Astrocyte of the cerebellum (primary cell): ENCODE data around the gene BTLA.
"Not testable (repeated sequence)": the region's sequence is repeated elsewhere in the genome, so short reads cannot be mapped to it uniquely, and the experiment has no call there.

Source experiments
- DNase-seq: peaks from one replicate; pipeline ENCODE4 v3.0.0-alpha.2; 2011; ENCODE audit warnings: low read depth
- H3K4me3 ChIP-seq: 2 replicates; pipeline ENCODE4 v1.5.1; 2011; ENCODE audit warnings: mild to moderate bottlenecking, low read depth, low read length, moderate library complexity
- CTCF ChIP-seq: IDR thresholded peaks from 2 replicates; pipeline ENCODE4 v1.5.1; 2012; ENCODE audit warnings: low read length, low read depth, moderate library complexity, mild to moderate bottlenecking; ENCODE audit errors: missing control alignments
- in situ Hi-C: cut with HindIII; loops from 2 replicates; pipeline ENCODE4 v1.10.0; 2017; ENCODE audit warnings: low sequenced_read_pairs

Gene BTLA

GRCh38 chr3:112469671-112470070 lies 29.6 kb downstream of the BTLA start:
- no peak overlapping the region for H3K4me3 ChIP-seq
- TF ChIP-seq CTCF = no peak
- DNase-seq = no peak
- in situ Hi-C loops = loop anchor here (5.0 kb wide), 1 partner anchor 77 kb away; no protein-coding TSS in a partner anchor

- in situ Hi-C loops = loop anchor here (5.0 kb wide), 1 partner anchor 75 kb away; no protein-coding TSS in a partner anchor
These were observed 31.7 kb downstream of the BTLA start for GRCh38 chr3:112467539-112467938.

GRCh38 chr3:112466020-112466419 lies 33.3 kb downstream of the BTLA start:
- in situ Hi-C loops = loop anchor here (5.0 kb wide), 1 partner anchor 74 kb away; no protein-coding TSS in a partner anchor
- no peak for DNase-seq
- H3K4me3 ChIP-seq = no peak overlapping the region
- no peak for TF ChIP-seq CTCF

More at GRCh38 chr3:112467539-112467938, 31.7 kb downstream of the BTLA start:
- H3K4me3 ChIP-seq = no peak overlapping the region
- TF ChIP-seq CTCF = no peak
- no peak for DNase-seq

- in situ Hi-C loops = no loop called here
- no peak overlapping the region for H3K4me3 ChIP-seq
- no peak for DNase-seq
- TF ChIP-seq CTCF = no peak
These were observed 35.0 kb downstream of the BTLA start for GRCh38 chr3:112464264-112464663.

GRCh38 chr3:112463250-112463649 lies 36.0 kb downstream of the BTLA start:
- no peak for TF ChIP-seq CTCF
- H3K4me3 ChIP-seq = no peak overlapping the region
- no peak for DNase-seq
- in situ Hi-C loops = no loop called here

- H3K4me3 ChIP-seq, in situ Hi-C loops, DNase-seq: not testable (repeated sequence)
These were observed 37.5 kb downstream of the BTLA start for GRCh38 chr3:112461787-112462186.

GRCh38 chr3:112460519-112461195 lies 38.6 kb downstream of the BTLA start:
- no peak overlapping the region for H3K4me3 ChIP-seq
- in situ Hi-C loops = no loop called here
- no peak for DNase-seq
- TF ChIP-seq CTCF = no peak
